NK-92 (cell line): ENCODE results near the gene CYB561A3.

ENCODE experiments used
- DNase-seq: peaks from one replicate; lab custom pipeline; 2025; ENCODE audit not compliant: unreplicated experiment; lab: John Stamatoyannopoulos, UW

Gene CYB561A3

GRCh38 chr11:61369372-61370348 lies 8.0 kb upstream of the CYB561A3 start:
- DNase-seq, result no peak

DNA sequence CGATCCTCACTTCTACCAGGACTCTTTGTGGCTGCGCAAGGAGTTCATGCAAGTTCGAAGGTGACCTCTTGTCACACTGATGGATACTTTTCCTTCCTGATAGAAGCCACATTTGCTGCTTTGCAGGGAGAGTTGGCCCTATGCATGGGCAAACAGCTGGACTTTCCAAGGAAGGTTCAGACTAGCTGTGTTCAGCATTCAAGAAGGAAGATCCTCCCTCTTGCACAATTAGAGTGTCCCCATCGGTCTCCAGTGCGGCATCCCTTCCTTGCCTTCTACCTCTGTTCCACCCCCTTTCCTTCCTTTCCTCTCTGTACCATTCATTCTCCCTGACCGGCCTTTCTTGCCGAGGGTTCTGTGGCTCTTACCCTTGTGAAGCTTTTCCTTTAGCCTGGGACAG lies 7.0 kb upstream of the CYB561A3 start:
- no peak for DNase-seq

DNA sequence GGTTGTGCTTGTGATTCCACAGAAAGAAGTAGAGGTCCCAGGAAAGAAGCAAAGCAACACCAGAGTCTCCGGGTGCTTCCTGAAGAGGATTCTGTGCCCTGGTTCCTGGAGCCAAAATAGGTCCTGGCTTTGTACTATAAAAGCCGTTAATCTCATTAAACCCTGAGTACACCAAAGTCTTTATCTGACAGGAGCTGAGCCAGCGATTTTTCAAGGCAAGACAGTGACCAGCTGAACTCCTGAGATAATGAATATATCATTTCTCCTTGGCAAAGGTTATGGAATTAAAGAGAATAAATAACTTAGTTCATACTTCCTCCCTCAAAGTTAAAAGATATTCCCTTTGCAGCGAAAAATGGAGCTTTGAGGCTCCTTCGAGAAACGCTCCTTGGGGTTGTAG lies 5.7 kb upstream of the CYB561A3 start:
- no peak for DNase-seq

GRCh38 chr11:61364012-61364675 lies 2.5 kb upstream of the CYB561A3 start:
- no peak for DNase-seq

- DNase-seq, result no peak
These were observed 827 bp upstream of the CYB561A3 start for GRCh38 chr11:61362542-61362875.

GRCh38 chr11:61361237-61361740 lies 393 bp downstream of the CYB561A3 start:
- DNase-seq, result no peak

DNA sequence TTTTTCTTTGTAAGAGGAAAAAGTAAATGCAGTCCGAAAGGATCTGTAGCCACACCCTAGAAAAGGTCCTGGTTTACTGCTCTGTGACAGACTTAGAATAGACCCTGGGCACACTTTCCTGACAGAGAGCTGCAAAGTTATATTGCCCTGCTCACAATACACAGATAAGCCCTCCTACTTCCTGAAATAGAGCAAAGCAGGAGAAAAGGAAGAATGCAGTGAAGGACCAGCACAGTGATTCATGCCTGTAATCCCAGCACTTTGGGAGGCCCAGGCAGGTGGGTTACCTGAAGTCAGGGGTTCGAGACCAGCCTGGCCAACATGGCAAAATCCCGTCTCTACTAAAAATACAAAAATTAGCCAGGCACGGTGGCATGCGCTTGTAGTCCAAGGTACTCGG lies 2.2 kb downstream of the CYB561A3 start:
- DNase-seq, result no peak

- DNase-seq, result no peak
These were observed 3.1 kb downstream of the CYB561A3 start for GRCh38 chr11:61358566-61358965.

DNA sequence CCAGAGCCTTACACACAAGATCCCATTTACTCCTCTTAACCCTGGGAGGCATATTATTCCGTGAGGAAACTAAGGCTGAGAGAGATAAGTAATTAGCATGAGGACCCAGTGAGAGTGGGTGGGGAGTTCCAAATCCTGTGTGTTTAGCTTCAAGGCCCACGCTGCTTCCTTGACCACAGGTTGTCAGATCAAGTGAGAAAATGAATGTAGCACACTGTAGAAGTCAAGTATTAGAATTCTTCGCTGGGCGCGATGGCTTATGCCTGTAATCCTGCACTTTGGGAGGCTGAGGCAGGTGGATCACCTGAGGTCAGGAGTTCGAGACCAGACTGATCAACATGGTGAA lies 3.8 kb downstream of the CYB561A3 start:
- no peak for DNase-seq

DNA sequence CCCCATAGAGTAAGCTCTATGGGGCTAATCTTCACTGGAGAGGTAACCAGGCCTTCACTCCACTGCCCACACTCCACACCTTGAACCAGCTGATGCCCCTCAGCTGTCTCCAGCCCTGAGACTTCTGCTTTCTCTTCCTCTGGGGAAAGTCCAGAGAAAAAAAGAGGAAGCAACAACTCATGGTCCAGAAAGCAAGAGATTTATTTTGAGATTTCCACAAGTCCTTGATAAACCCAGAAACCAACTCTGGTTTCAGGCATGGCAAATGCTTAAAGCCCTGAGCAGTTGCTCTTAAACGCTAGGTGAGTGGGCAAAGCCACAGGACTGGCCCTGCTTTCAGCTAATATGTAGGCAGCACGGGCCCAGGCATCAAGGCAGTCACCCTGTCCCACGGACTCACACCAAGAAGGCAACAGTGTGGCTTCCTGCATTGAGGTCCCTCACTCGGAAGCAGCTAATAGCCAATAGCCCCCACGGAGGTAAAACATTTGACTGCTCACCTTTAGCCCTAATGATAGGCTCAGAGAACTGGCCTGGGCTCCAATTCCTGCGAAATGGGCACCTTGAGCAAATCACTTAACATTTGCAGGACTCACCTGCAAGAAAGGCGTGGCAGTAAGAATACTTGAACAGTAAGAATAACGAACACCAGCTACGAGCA lies 4.3 kb downstream of the CYB561A3 start:
- no peak for DNase-seq

- no peak for DNase-seq
These were observed 5.0 kb downstream of the CYB561A3 start for GRCh38 chr11:61356706-61357105.

DNA sequence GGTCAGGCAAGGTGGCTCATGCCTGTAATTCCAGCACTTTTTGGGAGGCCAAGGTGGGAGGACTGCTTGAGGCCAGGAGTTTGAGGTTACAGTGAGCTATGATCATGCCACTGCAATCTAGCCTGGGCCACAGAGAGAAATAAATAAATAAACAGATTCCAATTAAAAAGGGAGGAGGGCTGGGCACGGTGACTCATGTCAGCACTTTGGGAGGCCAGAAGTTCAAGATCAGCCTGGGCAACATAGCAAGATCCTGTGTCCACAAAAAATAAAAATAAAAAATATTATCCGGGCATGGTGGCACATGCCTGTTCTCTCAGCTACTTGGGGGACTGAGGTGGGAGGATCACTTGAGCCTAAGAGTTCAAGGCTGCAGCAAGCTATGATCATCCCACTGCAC lies 7.5 kb downstream of the CYB561A3 start:
- DNase-seq, result no peak

- DNase-seq, result no peak
These were observed 8.3 kb downstream of the CYB561A3 start for GRCh38 chr11:61353131-61354067.

GRCh38 chr11:61352038-61352437 lies 9.6 kb downstream of the CYB561A3 start:
- no peak for DNase-seq

GRCh38 chr11:61350803-61351202 lies 10.9 kb downstream of the CYB561A3 start:
- no peak for DNase-seq

DNA sequence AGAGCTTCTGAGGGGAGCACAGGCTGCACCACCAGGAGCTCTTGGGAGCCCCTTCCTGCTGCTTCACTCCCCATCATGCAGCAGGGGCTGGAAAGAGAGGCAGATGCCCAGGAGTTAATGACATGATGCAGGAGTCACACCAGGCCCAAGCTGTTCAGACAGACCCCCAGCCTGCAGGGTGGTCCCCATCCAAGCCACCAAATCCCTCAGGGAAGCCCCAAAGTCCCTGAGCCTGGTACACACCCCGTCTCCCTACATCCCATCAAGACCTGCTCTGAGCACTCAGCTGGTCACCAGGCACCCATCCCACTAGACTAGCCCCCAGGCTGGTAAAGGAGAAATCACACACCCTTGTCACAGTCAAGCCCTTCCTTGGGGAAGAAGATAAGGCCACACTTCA lies 11.3 kb downstream of the CYB561A3 start:
- no peak for DNase-seq

GRCh38 chr11:61349916-61350315 lies 11.8 kb downstream of the CYB561A3 start:
- DNase-seq, result no peak

DNA sequence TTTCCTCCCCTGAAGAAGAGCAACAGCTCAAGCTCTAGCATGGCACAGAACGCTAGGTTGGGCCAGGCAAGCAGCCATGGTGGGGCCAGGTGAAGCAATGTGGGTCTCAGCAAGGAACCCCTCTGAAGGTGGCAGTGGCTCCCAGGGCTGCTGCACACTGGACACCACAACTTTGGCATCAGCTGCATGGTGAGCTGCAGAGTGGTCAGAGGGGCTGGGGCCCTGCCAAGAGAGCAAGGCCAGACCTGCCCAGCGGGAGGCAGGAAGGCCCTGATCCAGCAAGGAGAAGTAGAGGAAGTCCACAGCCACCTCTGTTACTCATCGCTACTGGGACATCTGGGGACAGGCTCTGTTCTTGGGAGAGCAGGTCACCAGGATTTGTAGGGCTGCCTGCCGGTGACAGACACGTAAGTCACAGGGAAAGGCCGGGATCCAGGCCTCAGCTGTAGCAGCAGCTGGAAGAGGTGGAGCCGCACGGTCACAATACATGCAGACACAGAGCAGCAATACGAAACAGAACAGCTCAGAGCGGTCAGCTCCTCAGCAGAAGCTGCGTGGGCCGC lies 12.4 kb downstream of the CYB561A3 start:
- DNase-seq, result no peak

GRCh38 chr11:61347916-61348461 lies 13.7 kb downstream of the CYB561A3 start:
- DNase-seq, result no peak
